RWPE2 (cell line): Measurements from ENCODE around the gene PPAN.

Experiments
- ATAC-seq: fragments of 200-7000 bp; cut with Tn5 transposase; 3 replicates; pipeline ENCODE4 v1.9.1; 2021; ENCODE audit warnings: low read depth
- DNase-seq: peaks from one replicate; pipeline ENCODE4 v3.0.0-alpha.2; 2020; ENCODE audit warnings: low spot score
- H3K27ac ChIP-seq: fragments of 450-650 bp; 2 replicates; pipeline ENCODE4 v1.5.1; 2017; ENCODE audit warnings: mild to moderate bottlenecking; ENCODE audit not compliant: poor library complexity, severe bottlenecking
- H3K27me3 ChIP-seq: fragments of 250-450 bp; sonication (Bioruptor Pico); 2 replicates; pipeline ENCODE4 v1.5.1; 2021; ENCODE audit warnings: mild to moderate bottlenecking, moderate library complexity; ENCODE audit not compliant: insufficient read depth, poor library complexity, severe bottlenecking
- H3K36me3 ChIP-seq: fragments of 250-450 bp; sonication (Bioruptor Pico); 2 replicates; pipeline ENCODE4 v1.5.1; 2020; ENCODE audit warnings: low read depth, mild to moderate bottlenecking, moderate library complexity
- H3K4me1 ChIP-seq: fragments of 250-450 bp; sonication (Bioruptor Pico); 2 replicates; pipeline ENCODE4 v1.5.1; 2021; ENCODE audit warnings: mild to moderate bottlenecking, moderate library complexity; ENCODE audit not compliant: insufficient read depth, poor library complexity, severe bottlenecking
- H3K4me3 ChIP-seq: fragments of 250-450 bp; sonication (Bioruptor Pico); 2 replicates; pipeline ENCODE4 v1.5.1; 2021; ENCODE audit warnings: mild to moderate bottlenecking, moderate library complexity; ENCODE audit not compliant: severe bottlenecking
- H3K9me3 ChIP-seq: fragments of 250-450 bp; sonication (Bioruptor Pico); 2 replicates; pipeline ENCODE4 v1.5.1; 2021; ENCODE audit warnings: mild to moderate bottlenecking, moderate library complexity; ENCODE audit not compliant: severe bottlenecking
- TF ChIP-seq, protein P1 (sequence below): fragments of 450-650 bp; IDR thresholded peaks from one replicate; pipeline ENCODE4 v1.5.1; 2017; ENCODE audit warnings: mild to moderate bottlenecking, moderate library complexity; ENCODE audit not compliant: poor library complexity, severe bottlenecking

Gene PPAN

GRCh38 chr19:10120538-10121189 is 14.5 kb downstream of the PPAN start:
- H3K4me1 ChIP-seq: peaks cover 9% of the 10 kb centered on the region
- H3K27me3 ChIP-seq: no peaks in the 10 kb centered on the region
- peaks cover 33% of the 10 kb centered on the region for H3K36me3 ChIP-seq
- ATAC-seq: peak; percentile 52; the same call in 2 of the 3 replicates
- H3K27ac ChIP-seq: peak overlapping the region; percentile 54
- TF ChIP-seq, protein P1, sequence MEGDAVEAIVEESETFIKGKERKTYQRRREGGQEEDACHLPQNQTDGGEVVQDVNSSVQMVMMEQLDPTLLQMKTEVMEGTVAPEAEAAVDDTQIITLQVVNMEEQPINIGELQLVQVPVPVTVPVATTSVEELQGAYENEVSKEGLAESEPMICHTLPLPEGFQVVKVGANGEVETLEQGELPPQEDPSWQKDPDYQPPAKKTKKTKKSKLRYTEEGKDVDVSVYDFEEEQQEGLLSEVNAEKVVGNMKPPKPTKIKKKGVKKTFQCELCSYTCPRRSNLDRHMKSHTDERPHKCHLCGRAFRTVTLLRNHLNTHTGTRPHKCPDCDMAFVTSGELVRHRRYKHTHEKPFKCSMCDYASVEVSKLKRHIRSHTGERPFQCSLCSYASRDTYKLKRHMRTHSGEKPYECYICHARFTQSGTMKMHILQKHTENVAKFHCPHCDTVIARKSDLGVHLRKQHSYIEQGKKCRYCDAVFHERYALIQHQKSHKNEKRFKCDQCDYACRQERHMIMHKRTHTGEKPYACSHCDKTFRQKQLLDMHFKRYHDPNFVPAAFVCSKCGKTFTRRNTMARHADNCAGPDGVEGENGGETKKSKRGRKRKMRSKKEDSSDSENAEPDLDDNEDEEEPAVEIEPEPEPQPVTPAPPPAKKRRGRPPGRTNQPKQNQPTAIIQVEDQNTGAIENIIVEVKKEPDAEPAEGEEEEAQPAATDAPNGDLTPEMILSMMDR: no peak
- no peak for DNase-seq
- peak overlapping the region; percentile 15 for H3K4me3 ChIP-seq
- H3K9me3 ChIP-seq: no peaks in the 10 kb centered on the region

GRCh38 chr19:10122045-10122444 is 15.9 kb downstream of the PPAN start:
- no peaks in the 10 kb centered on the region for H3K27me3 ChIP-seq
- no peak for ATAC-seq
- no peak overlapping the region for H3K27ac ChIP-seq
- H3K4me3 ChIP-seq: no peak overlapping the region
- no peaks in the 10 kb centered on the region for H3K9me3 ChIP-seq
- H3K4me1 ChIP-seq: peaks cover 9% of the 10 kb centered on the region
- TF ChIP-seq, protein P1: no peak
- H3K36me3 ChIP-seq: peaks cover 25% of the 10 kb centered on the region
- DNase-seq: no peak

DNA sequence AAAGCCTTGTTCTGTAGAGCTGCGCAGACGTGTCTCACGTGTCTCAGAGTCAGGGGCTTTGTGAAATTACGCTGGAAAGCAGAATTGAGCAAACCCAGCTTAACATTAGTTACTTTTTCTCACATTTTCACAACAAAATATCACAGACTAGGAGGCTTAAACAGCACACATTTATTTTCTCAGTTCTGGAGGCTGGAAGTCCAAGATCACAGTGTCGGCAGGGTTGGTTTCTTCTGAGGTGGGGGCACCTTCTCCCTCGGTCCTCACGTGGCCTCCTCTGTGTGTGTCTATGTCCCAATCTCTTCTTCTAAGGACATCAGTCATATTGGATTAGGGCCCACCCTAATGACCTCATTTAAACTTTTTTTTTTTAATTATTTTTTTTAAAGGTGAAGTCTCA is 18.3 kb downstream of the PPAN start:
- TF ChIP-seq, protein P1: no peak
- Histone ChIP-seq H3K36me3 (peaks cover 21% of the 10 kb centered on the region), H3K4me3 (no peak overlapping the region), H3K27ac (no peak overlapping the region), H3K4me1 (peaks cover 9% of the 10 kb centered on the region), H3K27me3 (no peaks in the 10 kb centered on the region), H3K9me3 (no peaks in the 10 kb centered on the region)
- DNase-seq (no peak), ATAC-seq (no peak)

GRCh38 chr19:10126213-10126639 is 20.1 kb downstream of the PPAN start:
- Histone ChIP-seq H3K9me3 (no peaks in the 10 kb centered on the region), H3K27me3 (no peaks in the 10 kb centered on the region), H3K4me1 (no peaks in the 10 kb centered on the region), H3K4me3 (no peak overlapping the region), H3K27ac (no peak overlapping the region), H3K36me3 (peaks cover 35% of the 10 kb centered on the region)
- TF ChIP-seq, protein P1: no peak
- ATAC-seq (no peak), DNase-seq (no peak)

DNA sequence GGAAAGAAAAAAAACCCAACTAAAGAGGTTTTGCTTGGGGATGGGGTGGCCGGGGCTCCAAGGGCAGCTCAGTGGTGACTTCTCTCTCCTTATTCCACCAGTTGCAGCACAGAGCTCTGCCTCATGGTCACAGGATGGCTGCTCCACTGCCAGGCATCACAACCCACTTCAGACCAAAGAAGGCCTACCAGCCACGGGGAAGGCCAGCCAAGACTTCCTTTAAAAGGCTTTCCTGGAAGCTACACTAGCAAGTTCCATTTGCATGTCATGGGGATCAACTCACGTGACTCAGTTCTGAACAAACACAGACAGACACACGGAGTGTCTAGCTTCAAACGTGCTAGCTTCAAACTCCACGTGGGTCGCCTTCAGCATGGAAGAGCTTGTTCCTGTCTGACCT is 26.7 kb downstream of the PPAN start:
- H3K4me3 ChIP-seq: no peak overlapping the region
- ATAC-seq: no peak
- H3K36me3 ChIP-seq: peaks cover 93% of the 10 kb centered on the region

More for the DNA sequence above, 26.7 kb downstream of the PPAN start:
- DNase-seq: no peak
- no peaks in the 10 kb centered on the region for H3K27me3 ChIP-seq
- TF ChIP-seq, protein P1: no peak
- H3K27ac ChIP-seq: no peak overlapping the region
- no peaks in the 10 kb centered on the region for H3K9me3 ChIP-seq
- H3K4me1 ChIP-seq: peaks cover 5% of the 10 kb centered on the region
